ENCODE data around the gene DDX56.

DDX56 gene

GRCh38 chr7:44549457-44549856 is 24.3 kb downstream of the DDX56 start:
- TF ChIP-seq, protein P1, sequence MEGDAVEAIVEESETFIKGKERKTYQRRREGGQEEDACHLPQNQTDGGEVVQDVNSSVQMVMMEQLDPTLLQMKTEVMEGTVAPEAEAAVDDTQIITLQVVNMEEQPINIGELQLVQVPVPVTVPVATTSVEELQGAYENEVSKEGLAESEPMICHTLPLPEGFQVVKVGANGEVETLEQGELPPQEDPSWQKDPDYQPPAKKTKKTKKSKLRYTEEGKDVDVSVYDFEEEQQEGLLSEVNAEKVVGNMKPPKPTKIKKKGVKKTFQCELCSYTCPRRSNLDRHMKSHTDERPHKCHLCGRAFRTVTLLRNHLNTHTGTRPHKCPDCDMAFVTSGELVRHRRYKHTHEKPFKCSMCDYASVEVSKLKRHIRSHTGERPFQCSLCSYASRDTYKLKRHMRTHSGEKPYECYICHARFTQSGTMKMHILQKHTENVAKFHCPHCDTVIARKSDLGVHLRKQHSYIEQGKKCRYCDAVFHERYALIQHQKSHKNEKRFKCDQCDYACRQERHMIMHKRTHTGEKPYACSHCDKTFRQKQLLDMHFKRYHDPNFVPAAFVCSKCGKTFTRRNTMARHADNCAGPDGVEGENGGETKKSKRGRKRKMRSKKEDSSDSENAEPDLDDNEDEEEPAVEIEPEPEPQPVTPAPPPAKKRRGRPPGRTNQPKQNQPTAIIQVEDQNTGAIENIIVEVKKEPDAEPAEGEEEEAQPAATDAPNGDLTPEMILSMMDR (IDR thresholded peaks at IDR 0.05; ENCODE audit: low read length, missing control alignments): no peak
- no peak overlapping the region for H3K4me3 ChIP-seq (replicated peaks; ENCODE audit: low read depth, low read length)
- no peak for DNase-seq (ENCODE audit: low read depth)

- TF ChIP-seq, protein P1 (IDR thresholded peaks at IDR 0.05; ENCODE audit: low read length, missing control alignments): no peak
- DNase-seq (ENCODE audit: low read depth): no peak
- no peak overlapping the region for H3K4me3 ChIP-seq (replicated peaks; ENCODE audit: low read depth, low read length)
These were observed 24.8 kb downstream of the DDX56 start for GRCh38 chr7:44548893-44549292.

DNA sequence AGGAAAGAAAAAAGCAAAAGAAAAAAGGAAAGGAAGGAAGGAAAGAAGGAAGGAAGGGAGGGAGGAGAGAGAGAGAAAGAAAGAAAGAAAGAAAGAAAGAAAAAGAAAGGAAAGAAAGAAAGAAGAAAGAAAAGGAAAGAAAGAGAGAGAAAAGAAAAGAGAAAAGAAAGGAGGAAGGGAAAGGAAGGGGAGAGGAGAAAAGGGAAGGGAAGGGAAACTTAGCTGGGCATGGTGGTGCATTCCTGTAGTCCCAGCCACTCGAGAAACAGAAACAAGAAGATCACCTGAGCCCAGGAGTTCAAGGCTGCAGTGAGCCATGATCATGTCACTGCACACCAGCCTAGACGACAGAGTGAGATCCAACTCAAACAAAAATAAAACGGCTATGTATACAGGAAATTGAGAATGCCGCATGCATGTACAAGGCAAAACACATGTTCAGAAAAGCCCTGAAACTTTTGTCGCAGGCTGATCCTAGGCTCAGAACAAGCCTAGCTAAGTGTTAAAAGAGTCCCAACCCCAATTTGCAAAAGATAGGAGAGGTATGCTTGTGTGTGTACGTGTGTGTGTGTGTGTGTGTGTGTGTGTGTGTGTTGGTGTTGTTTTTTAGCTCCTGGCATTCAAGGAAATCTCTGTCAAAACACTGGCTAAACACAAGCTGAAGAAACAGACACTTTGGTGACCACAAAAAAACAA is 26.0 kb downstream of the DDX56 start:
- TF ChIP-seq, protein P1 (IDR thresholded peaks at IDR 0.05; ENCODE audit: low read length, missing control alignments): no peak
- DNase-seq (ENCODE audit: low read depth): peak; percentile 8

GRCh38 chr7:44541876-44542610 is 31.7 kb downstream of the DDX56 start:
- DNase-seq (ENCODE audit: low read depth): no peak

More for the DNA sequence above, 26.0 kb downstream of the DDX56 start:
- no peak overlapping the region for H3K4me3 ChIP-seq (replicated peaks; ENCODE audit: low read depth, low read length)

DNA sequence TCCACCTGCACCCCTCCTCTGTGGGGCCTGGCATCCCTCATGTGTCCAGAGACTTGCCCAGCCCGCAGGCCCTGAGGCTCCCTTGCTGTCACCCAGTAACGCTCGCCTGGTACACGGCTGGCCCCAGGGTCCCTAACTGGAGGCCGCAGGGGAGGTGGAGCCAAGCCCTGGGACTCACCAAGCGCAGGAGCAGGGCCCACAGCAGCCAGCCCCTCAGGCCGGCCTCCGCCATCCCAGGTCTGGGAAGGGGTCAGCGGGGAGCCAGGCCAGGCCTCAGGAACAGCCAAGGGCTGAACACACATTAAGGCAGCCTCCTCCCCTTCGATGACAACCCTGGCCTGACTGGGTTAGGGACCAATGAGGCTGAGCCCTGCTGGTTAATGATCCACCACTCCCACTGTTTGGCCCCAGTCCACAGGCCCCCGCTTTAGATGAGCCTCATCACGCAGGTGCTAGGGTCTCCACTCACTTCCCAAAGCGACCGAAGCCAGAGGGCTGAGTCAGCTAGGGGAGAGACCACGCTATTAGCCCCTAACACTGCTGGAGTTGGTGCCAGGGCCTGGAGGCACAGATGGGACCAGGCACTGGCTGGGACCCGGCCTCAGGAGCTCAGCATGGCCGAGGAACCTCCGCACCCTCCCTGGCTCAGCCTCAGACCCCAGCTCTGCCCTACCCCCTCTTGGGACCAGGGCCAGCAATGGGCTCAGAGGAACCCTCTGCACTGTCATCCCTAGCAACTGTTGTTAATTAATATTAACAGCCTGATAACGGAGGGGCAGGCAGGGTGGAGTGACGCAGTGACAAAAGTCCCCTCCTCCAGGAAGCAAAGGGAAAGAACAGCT is 32.5 kb downstream of the DDX56 start, which contains the start of gene NPC1L1:
TSS of gene NPC1L1 (minus strand) at position 303 of the 842 bp plus-strand sequence. CDS start at position 232, 71 bp downstream.
- DNase-seq (ENCODE audit: low read depth): no peak
- TF ChIP-seq, protein P1 (IDR thresholded peaks at IDR 0.05; ENCODE audit: low read length, missing control alignments): no peak
- H3K4me3 ChIP-seq (replicated peaks; ENCODE audit: low read depth, low read length): no peak within 1 kb of the TSS

More at GRCh38 chr7:44541876-44542610, 31.7 kb downstream of the DDX56 start:
- TF ChIP-seq, protein P1 (IDR thresholded peaks at IDR 0.05; ENCODE audit: low read length, missing control alignments): no peak
- no peak overlapping the region for H3K4me3 ChIP-seq (replicated peaks; ENCODE audit: low read depth, low read length)

DNA sequence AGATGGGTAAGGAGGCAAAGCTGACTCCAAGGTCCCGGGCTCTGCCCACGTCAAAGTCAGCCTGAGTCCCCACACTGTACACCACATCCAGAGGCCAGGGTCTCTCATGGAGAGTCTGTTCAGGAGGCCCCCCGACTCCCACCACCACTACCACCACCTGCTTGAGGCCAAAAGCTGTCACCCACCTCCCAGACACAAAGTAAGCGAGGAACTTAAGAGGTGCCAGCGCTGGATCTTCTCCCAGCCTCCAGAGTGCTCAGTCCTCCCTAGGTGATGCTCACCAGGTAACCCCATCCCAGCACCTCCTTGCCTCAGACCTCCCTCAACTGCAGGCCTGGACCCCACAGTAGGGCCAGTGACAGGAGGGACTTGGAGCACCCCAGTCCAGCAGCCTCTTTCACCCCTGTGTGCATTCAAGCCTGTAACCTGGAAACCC is 33.1 kb downstream of the DDX56 start:
- TF ChIP-seq, protein P1 (IDR thresholded peaks at IDR 0.05; ENCODE audit: low read length, missing control alignments): no peak
- no peak overlapping the region for H3K4me3 ChIP-seq (replicated peaks; ENCODE audit: low read depth, low read length)
- no peak for DNase-seq (ENCODE audit: low read depth)
